ENCODE results near the gene C11orf86.

C11orf86 gene

GRCh38 chr11:66936311-66936711 is 38.8 kb upstream of the C11orf86 start:
- Mint-ChIP-seq H3K27me3 (ENCODE audit: low read depth, poor library complexity) (peaks cover 6% of the 10 kb centered on the region), H3K4me3 (no peak overlapping the region), H3K9me3 (peaks cover 12% of the 10 kb centered on the region), H3K27ac (no peak overlapping the region), H3K36me3 (ENCODE audit: low read depth) (peaks cover 24% of the 10 kb centered on the region), H3K4me1 (peaks cover 39% of the 10 kb centered on the region)
- DNase-seq = no peak
- no peak for TF ChIP-seq CTCF (IDR thresholded peaks at IDR 0.05)

- Mint-ChIP-seq H3K27ac (no peak overlapping the region), H3K36me3 (ENCODE audit: low read depth) (peaks cover 25% of the 10 kb centered on the region), H3K9me3 (peaks cover 12% of the 10 kb centered on the region), H3K4me3 (no peak overlapping the region), H3K27me3 (ENCODE audit: low read depth, poor library complexity) (peaks cover 6% of the 10 kb centered on the region), H3K4me1 (peaks cover 30% of the 10 kb centered on the region)
- no peak for DNase-seq
- TF ChIP-seq CTCF (IDR thresholded peaks at IDR 0.05) = no peak
These were observed 37.8 kb upstream of the C11orf86 start for GRCh38 chr11:66937193-66937733.

DNA sequence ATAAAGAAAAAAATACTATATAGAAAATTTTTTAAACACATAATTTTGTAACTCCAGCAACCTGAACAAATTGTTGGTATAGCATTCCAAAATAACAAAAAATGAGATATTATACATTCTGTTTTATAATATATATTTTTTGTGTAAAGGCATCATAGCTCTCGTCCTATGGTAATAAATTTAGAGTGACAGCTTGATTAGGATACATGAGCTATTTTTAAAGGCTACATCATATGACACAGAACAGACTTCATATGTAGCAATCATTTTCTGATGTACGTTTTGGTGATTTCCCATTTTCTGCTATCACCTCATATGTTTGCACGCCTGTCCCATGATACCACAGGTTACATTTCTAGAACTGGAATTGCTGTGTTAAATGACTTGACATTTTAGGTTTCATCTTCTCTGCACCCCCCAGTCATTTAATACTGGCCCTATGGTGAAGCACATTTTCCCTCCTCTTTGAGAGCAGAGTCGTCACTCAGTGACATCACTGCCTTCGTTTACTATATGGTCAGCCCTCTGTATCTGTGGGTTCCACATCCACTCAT is 36.4 kb upstream of the C11orf86 start:
- no peak for DNase-seq
- peaks cover 15% of the 10 kb centered on the region for H3K9me3 Mint-ChIP-seq
- no peak overlapping the region for H3K27ac Mint-ChIP-seq
- peaks cover 35% of the 10 kb centered on the region for H3K36me3 Mint-ChIP-seq (ENCODE audit: low read depth)
- no peak overlapping the region for H3K4me3 Mint-ChIP-seq
- TF ChIP-seq CTCF (IDR thresholded peaks at IDR 0.05) = no peak
- peaks cover 6% of the 10 kb centered on the region for H3K27me3 Mint-ChIP-seq (ENCODE audit: low read depth, poor library complexity)
- H3K4me1 Mint-ChIP-seq = peaks cover 20% of the 10 kb centered on the region

DNA sequence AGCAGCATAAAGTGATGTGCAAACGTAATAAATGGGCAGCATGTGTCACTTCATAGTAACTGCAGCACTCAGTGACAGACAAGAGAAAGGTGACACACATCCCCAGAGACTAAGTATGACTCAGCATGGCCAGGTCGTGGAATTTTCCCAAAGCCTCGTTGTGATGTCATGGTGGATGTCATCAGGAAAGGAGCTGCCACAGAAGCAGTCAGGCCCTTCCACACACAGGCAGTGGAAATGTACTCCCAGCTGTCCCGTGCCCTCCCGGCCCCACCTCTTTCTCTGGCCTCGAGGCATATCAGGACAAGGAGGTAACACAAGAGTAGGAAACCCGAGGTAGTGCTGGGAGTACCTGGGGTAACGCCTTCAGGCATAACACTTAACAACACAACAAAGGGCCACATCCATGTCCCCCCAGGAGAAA is 25.0 kb upstream of the C11orf86 start:
- peaks cover 23% of the 10 kb centered on the region for H3K36me3 Mint-ChIP-seq (ENCODE audit: low read depth)
- DNase-seq = peak; percentile 28
- H3K9me3 Mint-ChIP-seq = no peaks in the 10 kb centered on the region
- no peaks in the 10 kb centered on the region for H3K27me3 Mint-ChIP-seq (ENCODE audit: low read depth, poor library complexity)
- peaks cover 46% of the 10 kb centered on the region for H3K4me1 Mint-ChIP-seq
- TF ChIP-seq CTCF (IDR thresholded peaks at IDR 0.05) = no peak
- H3K4me3 Mint-ChIP-seq = no peak overlapping the region
- H3K27ac Mint-ChIP-seq = peak overlapping the region; percentile 85

DNA sequence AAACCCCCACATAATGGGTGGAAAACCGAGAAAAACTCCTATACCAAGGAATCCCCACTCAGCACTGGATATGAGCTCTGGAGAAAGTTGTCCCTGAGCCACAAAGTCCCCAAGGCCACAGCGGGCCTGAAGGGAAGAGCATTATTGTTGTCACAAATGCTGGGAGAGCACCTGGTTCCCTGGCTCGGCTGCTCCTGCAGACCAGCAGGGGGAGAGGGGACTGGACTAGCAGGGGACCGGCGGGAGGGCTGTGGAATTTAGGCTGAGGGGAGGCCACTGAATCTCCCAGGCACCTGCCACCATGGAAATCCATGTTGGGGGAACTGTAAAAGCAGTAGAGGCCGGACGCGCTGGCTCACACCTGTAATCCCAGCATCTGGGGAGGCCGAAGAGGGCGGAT is 24.0 kb upstream of the C11orf86 start:
- H3K36me3 Mint-ChIP-seq (ENCODE audit: low read depth) = peaks cover 23% of the 10 kb centered on the region
- peaks cover 51% of the 10 kb centered on the region for H3K4me1 Mint-ChIP-seq
- H3K9me3 Mint-ChIP-seq = no peaks in the 10 kb centered on the region
- TF ChIP-seq CTCF (IDR thresholded peaks at IDR 0.05) = no peak
- no peak overlapping the region for H3K27ac Mint-ChIP-seq
- DNase-seq = no peak
- H3K27me3 Mint-ChIP-seq (ENCODE audit: low read depth, poor library complexity) = no peaks in the 10 kb centered on the region
- H3K4me3 Mint-ChIP-seq = no peak overlapping the region

DNA sequence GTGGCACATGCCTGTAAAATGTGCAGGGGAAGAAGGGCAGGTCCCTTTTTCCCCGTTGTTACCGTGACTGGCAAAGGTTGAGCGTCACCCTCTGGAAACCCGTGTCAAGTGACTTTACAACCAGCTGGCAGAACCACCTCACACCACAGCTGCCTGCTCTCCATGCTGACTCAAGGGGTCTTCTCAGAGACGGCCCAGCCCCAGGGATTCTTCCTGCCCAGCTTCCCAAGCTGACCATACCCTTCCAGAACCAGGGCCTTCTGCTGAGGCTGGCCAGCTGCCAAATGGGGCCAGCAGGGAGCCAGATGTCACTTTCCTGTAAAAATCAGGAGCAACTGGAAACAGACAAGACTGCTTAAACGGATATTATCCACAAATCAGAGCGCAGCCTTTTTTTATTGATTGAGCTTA is 23.2 kb upstream of the C11orf86 start:
- no peak overlapping the region for H3K4me3 Mint-ChIP-seq
- H3K4me1 Mint-ChIP-seq = peaks cover 59% of the 10 kb centered on the region
- no peak overlapping the region for H3K27ac Mint-ChIP-seq
- no peak for DNase-seq
- H3K27me3 Mint-ChIP-seq (ENCODE audit: low read depth, poor library complexity) = no peaks in the 10 kb centered on the region
- H3K36me3 Mint-ChIP-seq (ENCODE audit: low read depth) = peaks cover 15% of the 10 kb centered on the region
- no peaks in the 10 kb centered on the region for H3K9me3 Mint-ChIP-seq
- TF ChIP-seq CTCF (IDR thresholded peaks at IDR 0.05) = no peak
